ENCODE data around the gene ENPP3. TPM values are rescaled to one million over a fixed set of nuclear protein-coding genes. Genes with fewer than 3 reads are reported as not detected.

ENPP3 gene
- total RNA-seq, 2 donors from 2014 or later = 11.5 to 21.4 TPM

- DNase-seq = no peak
- Histone ChIP-seq H3K4me1 (no peaks in the 10 kb centered on the region), H3K9ac (ENCODE audit: low read depth in 2 of 2, low read length in 2 of 2) (no peak overlapping the region), H3K4me3 (no peak overlapping the region), H3K9me3 (no peaks in the 10 kb centered on the region), H3K27me3 (no peaks in the 10 kb centered on the region), H3K36me3 (no peaks in the 10 kb centered on the region), H3K27ac (no peak overlapping the region)
- no peak for TF ChIP-seq CTCF (IDR thresholded peaks at IDR 0.05)
- intact Hi-C loops (cut with DNase I) = no loop called here
Observed at GRCh38 chr6:131687022-131687421, 49.9 kb downstream of the ENPP3 start.

- Histone ChIP-seq H3K9ac (ENCODE audit: low read depth in 2 of 2, low read length in 2 of 2) (no peak overlapping the region), H3K9me3 (no peaks in the 10 kb centered on the region), H3K27me3 (no peaks in the 10 kb centered on the region), H3K4me1 (no peaks in the 10 kb centered on the region), H3K27ac (no peak overlapping the region), H3K36me3 (no peaks in the 10 kb centered on the region), H3K4me3 (no peak overlapping the region)
- no peak for DNase-seq
- no peak for TF ChIP-seq CTCF (IDR thresholded peaks at IDR 0.05)
- intact Hi-C loops (cut with DNase I) = no loop called here
Observed at GRCh38 chr6:131688286-131688685, 51.2 kb downstream of the ENPP3 start.

- intact Hi-C loops (cut with DNase I) = loop anchor here (10.0 kb wide), 1 partner anchor 113 kb away; the partner anchor contains the start of gene ENPP1
- H3K4me3 ChIP-seq = no peak overlapping the region
- H3K36me3 ChIP-seq = no peaks in the 10 kb centered on the region
- TF ChIP-seq CTCF (IDR thresholded peaks at IDR 0.05) = no peak
- H3K9ac ChIP-seq (ENCODE audit: low read depth in 2 of 2, low read length in 2 of 2) = no peak overlapping the region
- no peak for DNase-seq
- H3K27me3 ChIP-seq = no peaks in the 10 kb centered on the region
- no peak overlapping the region for H3K27ac ChIP-seq
- H3K4me1 ChIP-seq = no peaks in the 10 kb centered on the region
- no peaks in the 10 kb centered on the region for H3K9me3 ChIP-seq
Observed at GRCh38 chr6:131692031-131692430, 54.9 kb downstream of the ENPP3 start.

GRCh38 chr6:131692589-131692988 lies 55.5 kb downstream of the ENPP3 start:
- intact Hi-C loops (cut with DNase I) = loop anchor here (10.0 kb wide), 1 partner anchor 112 kb away; the partner anchor contains the start of gene ENPP1
- no peak for DNase-seq
- TF ChIP-seq CTCF (IDR thresholded peaks at IDR 0.05) = no peak
- no peaks in the 10 kb centered on the region for H3K36me3 ChIP-seq
- no peaks in the 10 kb centered on the region for H3K27me3 ChIP-seq
- H3K4me3 ChIP-seq = no peak overlapping the region
- H3K9ac ChIP-seq (ENCODE audit: low read depth in 2 of 2, low read length in 2 of 2) = no peak overlapping the region
- no peak overlapping the region for H3K27ac ChIP-seq
- no peaks in the 10 kb centered on the region for H3K4me1 ChIP-seq
- H3K9me3 ChIP-seq = no peaks in the 10 kb centered on the region

- Histone ChIP-seq H3K9me3 (no peaks in the 10 kb centered on the region), H3K36me3 (no peaks in the 10 kb centered on the region), H3K27me3 (no peaks in the 10 kb centered on the region), H3K27ac (no peak overlapping the region), H3K9ac (ENCODE audit: low read depth in 2 of 2, low read length in 2 of 2) (no peak overlapping the region), H3K4me1 (no peaks in the 10 kb centered on the region), H3K4me3 (no peak overlapping the region)
- TF ChIP-seq CTCF (IDR thresholded peaks at IDR 0.05) = no peak
- intact Hi-C loops (cut with DNase I) = loop anchor here (10.0 kb wide), 1 partner anchor 111 kb away; the partner anchor contains the start of gene ENPP1
- DNase-seq = no peak
Observed at GRCh38 chr6:131693384-131693783, 56.3 kb downstream of the ENPP3 start.
